Stimulated activated CD4-positive, alpha-beta T cell treated with anti-CD3 and anti-CD28 coated beads, Interleukin-2, amount 100 ng/mL, for 4 hours (primary cell): ENCODE results near the gene USP17L13.
"Not testable (repeated sequence)": the region's sequence is repeated elsewhere in the genome, so short reads cannot be mapped to it uniquely, and the experiment has no call there.

Experiments
- DNase-seq: peaks from one replicate; pipeline ENCODE4 v3.0.0-alpha.2; 2020; ENCODE audit warnings: low read depth

USP17L13 gene

GRCh38 chr4:9224596-9224995 lies at the start of gene USP17L13:
TSS of gene USP17L13 (plus strand) at chr4:9224896. CDS start at chr4:9224896, 0 bp downstream.
- not testable (repeated sequence) for DNase-seq

GRCh38 chr4:9210357-9210756 lies 14.3 kb upstream of the USP17L13 start, which contains the start of gene USP17L10:
TSS of gene USP17L10 (plus strand) at chr4:9210657. CDS start at chr4:9210657, 0 bp downstream.
- DNase-seq: not testable (repeated sequence)

DNA sequence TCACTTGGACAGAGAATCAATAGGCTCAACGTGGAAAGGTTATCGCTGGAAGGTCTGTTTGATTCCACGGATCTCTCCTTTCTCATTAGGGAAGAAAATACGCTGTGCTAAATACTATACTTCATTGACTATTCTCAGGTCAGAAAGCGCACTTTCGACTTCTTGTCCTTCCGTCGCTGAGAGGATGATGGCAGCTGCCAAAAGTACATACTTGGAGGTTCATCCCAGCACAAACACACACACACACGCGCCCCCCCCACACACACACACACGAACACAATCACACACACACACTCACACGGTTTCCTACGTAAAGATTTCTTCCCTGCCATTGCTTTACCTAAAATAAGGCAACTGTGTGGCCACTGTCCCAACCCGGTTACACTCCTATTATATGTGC lies 10.0 kb upstream of the USP17L13 start:
- DNase-seq: not testable (repeated sequence)

GRCh38 chr4:9215105-9215504 lies 9.6 kb upstream of the USP17L13 start, which contains the start of gene USP17L11:
TSS of gene USP17L11 (plus strand) at chr4:9215405. CDS start at chr4:9215405, 0 bp downstream.
- DNase-seq: not testable (repeated sequence)

DNA sequence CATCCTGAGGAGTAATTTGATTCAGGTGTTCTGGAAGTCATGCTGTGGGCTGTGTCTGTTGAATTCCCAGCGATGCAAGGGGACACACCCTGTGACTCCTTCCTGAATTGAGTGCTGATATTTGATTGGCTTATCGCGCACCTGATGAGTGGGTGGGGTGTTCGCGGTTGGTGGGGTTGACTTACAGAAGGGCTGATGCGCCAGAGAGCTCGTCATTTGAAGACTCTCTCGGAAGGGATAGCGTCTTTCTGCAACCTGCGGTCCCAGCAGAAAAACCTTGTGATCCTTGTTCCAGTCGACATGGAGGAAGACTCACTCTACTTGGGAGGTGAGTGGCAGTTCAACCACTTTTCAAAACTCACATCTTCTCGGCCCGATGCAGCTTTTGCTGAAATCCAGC lies 4.8 kb upstream of the USP17L13 start, which contains the start of gene USP17L12:
Gene USP17L12, plus strand, starts transcription at position 301 of the 400 bp plus-strand sequence. Its CDS starts 0 bp downstream, at position 301.
- DNase-seq: not testable (repeated sequence)

GRCh38 chr4:9230249-9230648 lies 5.6 kb downstream of the USP17L13 start:
- DNase-seq: not testable (repeated sequence)

DNA sequence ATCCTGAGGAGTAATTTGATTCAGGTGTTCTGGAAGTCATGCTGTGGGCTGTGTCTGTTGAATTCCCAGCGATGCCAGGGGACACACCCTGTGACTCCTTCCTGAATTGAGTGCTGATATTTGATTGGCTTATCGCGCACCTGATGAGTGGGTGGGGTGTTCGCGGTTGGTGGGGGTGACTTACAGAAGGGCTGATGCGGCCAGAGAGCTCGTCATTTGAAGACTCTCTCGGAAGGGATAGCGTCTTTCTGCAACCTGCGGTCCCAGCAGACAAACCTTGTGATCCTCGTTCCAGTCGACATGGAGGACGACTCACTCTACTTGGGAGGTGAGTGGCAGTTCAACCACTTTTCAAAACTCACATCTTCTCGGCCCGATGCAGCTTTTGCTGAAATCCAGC lies 9.4 kb downstream of the USP17L13 start, which contains the start of gene USP17L15:
Gene USP17L15, plus strand, starts transcription at position 301 of the 400 bp plus-strand sequence. Its CDS starts 0 bp downstream, at position 301.
- not testable (repeated sequence) for DNase-seq

DNA sequence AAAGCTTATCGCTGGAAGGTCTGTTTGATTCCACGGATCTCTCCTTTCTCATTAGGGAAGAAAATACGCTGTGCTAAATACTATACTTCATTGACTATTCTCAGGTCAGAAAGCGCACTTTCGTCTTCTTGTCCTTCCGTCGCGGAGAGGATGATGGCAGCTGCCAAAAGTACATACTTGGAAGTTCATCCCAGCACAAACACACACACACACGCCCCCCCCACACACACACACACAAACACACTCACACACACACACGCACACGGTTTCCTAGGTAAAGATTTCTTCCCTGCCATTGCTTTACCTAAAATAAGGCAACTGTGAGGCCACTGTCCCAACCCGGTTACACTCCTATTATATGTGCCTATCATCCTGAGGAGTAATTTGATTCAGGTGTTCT lies 13.8 kb downstream of the USP17L13 start:
- DNase-seq: not testable (repeated sequence)

- not testable (repeated sequence) for DNase-seq
These were observed 18.9 kb downstream of the USP17L13 start, which contains the start of gene USP17L17 for GRCh38 chr4:9243579-9243978. TSS of gene USP17L17 (plus strand) at chr4:9243879. CDS start at chr4:9243879, 0 bp downstream.

GRCh38 chr4:9247953-9248680 lies 23.4 kb downstream of the USP17L13 start, which contains the start of gene USP17L18:
TSS of gene USP17L18 (plus strand) at chr4:9248630. CDS start at chr4:9248630, 0 bp downstream.
- not testable (repeated sequence) for DNase-seq

- DNase-seq: not testable (repeated sequence)
These were observed 28.4 kb downstream of the USP17L13 start, which contains the start of gene USP17L19 for GRCh38 chr4:9253078-9253477. TSS of gene USP17L19 (plus strand) at chr4:9253378. CDS start at chr4:9253378, 0 bp downstream.

DNA sequence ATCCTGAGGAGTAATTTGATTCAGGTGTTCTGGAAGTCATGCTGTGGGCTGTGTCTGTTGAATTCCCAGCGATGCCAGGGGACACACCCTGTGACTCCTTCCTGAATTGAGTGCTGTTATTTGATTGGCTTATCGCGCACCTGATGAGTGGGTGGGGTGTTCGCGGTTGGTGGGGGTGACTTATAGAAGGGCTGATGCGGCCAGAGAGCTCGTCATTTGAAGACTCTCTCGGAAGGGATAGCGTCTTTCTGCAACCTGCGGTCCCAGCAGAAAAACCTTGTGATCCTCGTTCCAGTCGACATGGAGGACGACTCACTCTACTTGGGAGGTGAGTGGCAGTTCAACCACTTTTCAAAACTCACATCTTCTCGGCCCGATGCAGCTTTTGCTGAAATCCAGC lies 33.1 kb downstream of the USP17L13 start, which contains the start of gene USP17L20:
Gene USP17L20, plus strand, starts transcription at position 301 of the 400 bp plus-strand sequence. Its CDS starts 0 bp downstream, at position 301.
- not testable (repeated sequence) for DNase-seq

DNA sequence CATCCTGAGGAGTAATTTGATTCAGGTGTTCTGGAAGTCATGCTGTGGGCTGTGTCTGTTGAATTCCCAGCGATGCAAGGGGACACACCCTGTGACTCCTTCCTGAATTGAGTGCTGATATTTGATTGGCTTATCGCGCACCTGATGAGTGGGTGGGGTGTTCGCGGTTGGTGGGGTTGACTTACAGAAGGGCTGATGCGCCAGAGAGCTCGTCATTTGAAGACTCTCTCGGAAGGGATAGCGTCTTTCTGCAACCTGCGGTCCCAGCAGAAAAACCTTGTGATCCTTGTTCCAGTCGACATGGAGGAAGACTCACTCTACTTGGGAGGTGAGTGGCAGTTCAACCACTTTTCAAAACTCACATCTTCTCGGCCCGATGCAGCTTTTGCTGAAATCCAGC lies 37.9 kb downstream of the USP17L13 start, which contains the start of gene USP17L21:
Gene USP17L21, plus strand, starts transcription at position 301 of the 400 bp plus-strand sequence. Its CDS starts 0 bp downstream, at position 301.
- not testable (repeated sequence) for DNase-seq

DNA sequence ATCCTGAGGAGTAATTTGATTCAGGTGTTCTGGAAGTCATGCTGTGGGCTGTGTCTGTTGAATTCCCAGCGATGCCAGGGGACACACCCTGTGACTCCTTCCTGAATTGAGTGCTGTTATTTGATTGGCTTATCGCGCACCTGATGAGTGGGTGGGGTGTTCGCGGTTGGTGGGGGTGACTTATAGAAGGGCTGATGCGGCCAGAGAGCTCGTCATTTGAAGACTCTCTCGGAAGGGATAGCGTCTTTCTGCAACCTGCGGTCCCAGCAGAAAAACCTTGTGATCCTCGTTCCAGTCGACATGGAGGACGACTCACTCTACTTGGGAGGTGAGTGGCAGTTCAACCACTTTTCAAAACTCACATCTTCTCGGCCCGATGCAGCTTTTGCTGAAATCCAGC lies 42.6 kb downstream of the USP17L13 start, which contains the start of gene USP17L22:
Gene USP17L22, plus strand, starts transcription at position 301 of the 400 bp plus-strand sequence. Its CDS starts 0 bp downstream, at position 301.
- not testable (repeated sequence) for DNase-seq

GRCh38 chr4:9271719-9272118 lies 47.0 kb downstream of the USP17L13 start:
- DNase-seq: not testable (repeated sequence)
